GM10248 (cell line): ENCODE measurements around the gene CACNA1B.

Source experiments
- CTCF ChIA-PET: fragments of 300-600 bp; sonication (Branson Sonifier 250); formaldehyde crosslinking; extraction: SDS; loops from one replicate; lab custom pipeline; 2021; ENCODE audit warnings: antibody characterized with exemption; lab: Yijun Ruan, JAX
- POLR2A ChIA-PET: fragments of 350-650 bp; sonication (Branson Sonifier 250); formaldehyde crosslinking; extraction: SDS; loops from one replicate; lab custom pipeline; 2020; ENCODE audit warnings: antibody characterized with exemption; lab: Yijun Ruan, JAX
- DNase-seq: peaks from one replicate; pipeline ENCODE4 v3.0.0; 2012; ENCODE audit errors: extremely low spot score
- CTCF ChIP-seq: IDR thresholded peaks from 2 replicates; pipeline ENCODE4 v1.5.1; 2012; ENCODE audit warnings: mild to moderate bottlenecking, low read depth; ENCODE audit errors: extremely low read depth, missing control alignments, control extremely low read depth

The CACNA1B gene

GRCh38 chr9:137891588-137892423 is 14.2 kb downstream of the CACNA1B start:
- ChIA-PET CTCF (no interaction called here), POLR2A (no interaction called here)
- no peak for TF ChIP-seq CTCF
- no peak for DNase-seq

- DNase-seq = no peak
- ChIA-PET CTCF (no interaction called here), POLR2A (no interaction called here)
- no peak for TF ChIP-seq CTCF
Observed at GRCh38 chr9:137892424-137893191, 15.0 kb downstream of the CACNA1B start.

GRCh38 chr9:137893670-137894069 is 16.1 kb downstream of the CACNA1B start:
- no peak for DNase-seq
- TF ChIP-seq CTCF = no peak
- CTCF ChIA-PET = no interaction called here
- POLR2A ChIA-PET = no interaction called here

GRCh38 chr9:137899551-137900360 is 22.2 kb downstream of the CACNA1B start:
- ChIA-PET POLR2A (no interaction called here), CTCF (no interaction called here)
- no peak for DNase-seq
- TF ChIP-seq CTCF = no peak

- POLR2A ChIA-PET = no interaction called here
- CTCF ChIA-PET = no interaction called here
- no peak for TF ChIP-seq CTCF
- no peak for DNase-seq
Observed at GRCh38 chr9:137900584-137901310, 23.2 kb downstream of the CACNA1B start.
